ENCODE results near the gene CGRRF1.

CGRRF1 gene

GRCh38 chr14:54554401-54554800, 44.7 kb downstream of the CGRRF1 start:
- no peaks in the 10 kb centered on the region for H3K27me3 ChIP-seq (ENCODE audit: control insufficient read depth, insufficient read depth, low read length)
- H3K27ac ChIP-seq (ENCODE audit: low read length): no peak overlapping the region
- H3K36me3 ChIP-seq (ENCODE audit: control insufficient read depth, low read depth, low read length): no peaks in the 10 kb centered on the region
- H3K4me1 ChIP-seq (ENCODE audit: control insufficient read depth, low read depth, low read length): no peaks in the 10 kb centered on the region
- no peaks in the 10 kb centered on the region for H3K9me3 ChIP-seq (ENCODE audit: control insufficient read depth, low read depth, low read length)
- H3K4me3 ChIP-seq (ENCODE audit: low read length): no peak overlapping the region
- H3K9ac ChIP-seq (ENCODE audit: low read length): no peak overlapping the region

DNA sequence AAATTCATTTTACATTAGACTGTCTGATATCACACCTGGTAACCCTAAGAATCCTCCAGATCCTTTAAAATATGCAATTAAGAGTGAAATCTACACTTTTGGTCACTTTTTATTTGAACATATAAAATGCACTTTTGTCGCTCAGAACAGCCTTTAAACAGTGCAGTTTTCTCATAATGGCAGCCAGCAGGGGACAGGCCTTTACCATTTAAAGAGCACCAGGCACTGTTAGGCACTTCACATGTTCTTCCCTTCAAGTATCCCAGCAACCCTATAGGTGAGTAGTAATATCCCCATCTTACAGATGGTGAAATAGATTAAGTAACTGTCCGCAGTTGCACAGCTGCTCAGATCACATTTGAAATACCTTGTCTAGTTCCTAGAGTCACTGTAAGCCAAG, 45.9 kb downstream of the CGRRF1 start:
- Histone ChIP-seq H3K27ac (ENCODE audit: low read length) (no peak overlapping the region), H3K4me3 (ENCODE audit: low read length) (no peak overlapping the region), H3K9ac (ENCODE audit: low read length) (no peak overlapping the region), H3K4me1 (ENCODE audit: control insufficient read depth, low read depth, low read length) (no peaks in the 10 kb centered on the region), H3K9me3 (ENCODE audit: control insufficient read depth, low read depth, low read length) (no peaks in the 10 kb centered on the region), H3K27me3 (ENCODE audit: control insufficient read depth, insufficient read depth, low read length) (no peaks in the 10 kb centered on the region), H3K36me3 (ENCODE audit: control insufficient read depth, low read depth, low read length) (no peaks in the 10 kb centered on the region)

GRCh38 chr14:54556535-54556934, 46.8 kb downstream of the CGRRF1 start:
- Histone ChIP-seq H3K4me3 (ENCODE audit: low read length) (no peak overlapping the region), H3K36me3 (ENCODE audit: control insufficient read depth, low read depth, low read length) (no peaks in the 10 kb centered on the region), H3K4me1 (ENCODE audit: control insufficient read depth, low read depth, low read length) (no peaks in the 10 kb centered on the region), H3K27ac (ENCODE audit: low read length) (no peak overlapping the region), H3K9ac (ENCODE audit: low read length) (no peak overlapping the region), H3K9me3 (ENCODE audit: control insufficient read depth, low read depth, low read length) (no peaks in the 10 kb centered on the region), H3K27me3 (ENCODE audit: control insufficient read depth, insufficient read depth, low read length) (no peaks in the 10 kb centered on the region)

GRCh38 chr14:54562334-54562733, 52.6 kb downstream of the CGRRF1 start:
- Histone ChIP-seq H3K9ac (ENCODE audit: low read length) (no peak overlapping the region), H3K27ac (ENCODE audit: low read length) (no peak overlapping the region)

DNA sequence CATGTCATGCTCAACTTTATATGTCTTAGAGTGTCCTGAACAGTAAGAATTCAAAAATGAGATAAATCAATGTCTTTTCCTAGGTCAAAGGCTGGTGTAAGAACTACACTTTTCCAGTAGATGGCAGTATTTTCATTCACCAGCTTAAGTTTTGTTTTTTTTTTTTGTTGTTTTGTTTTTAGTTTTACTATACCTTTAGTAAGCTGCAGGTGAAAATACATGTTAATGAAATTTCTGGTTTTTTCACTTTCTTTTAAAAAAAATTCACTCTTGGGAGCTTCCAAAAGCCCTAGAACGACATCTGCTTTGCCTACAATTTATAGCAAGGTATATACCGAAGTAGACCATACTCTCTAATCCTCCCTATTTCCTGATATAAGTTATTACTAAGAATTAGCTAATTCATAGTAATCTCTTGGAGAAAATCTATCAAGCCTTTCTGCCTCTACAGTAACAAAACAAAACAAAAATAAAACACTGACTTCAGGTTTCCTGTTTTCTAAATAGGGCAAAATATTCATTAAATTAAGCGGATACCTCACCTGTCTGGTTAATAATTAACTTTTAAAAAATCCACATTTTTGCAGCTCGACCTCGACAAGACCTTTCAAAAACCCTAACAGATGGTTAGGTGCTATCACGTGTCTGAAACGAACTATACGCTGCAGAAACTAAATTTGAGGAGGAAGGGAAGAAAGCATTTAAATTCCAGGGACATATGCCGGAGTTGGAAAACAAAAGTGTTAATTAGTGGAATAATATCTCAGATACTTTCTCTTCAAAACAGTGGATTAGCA, 54.6 kb downstream of the CGRRF1 start:
- no peak overlapping the region for H3K9ac ChIP-seq (ENCODE audit: low read length)
- H3K36me3 ChIP-seq (ENCODE audit: control insufficient read depth, low read depth, low read length): no peaks in the 10 kb centered on the region
- H3K4me1 ChIP-seq (ENCODE audit: control insufficient read depth, low read depth, low read length): peaks cover 9% of the 10 kb centered on the region
- H3K27me3 ChIP-seq (ENCODE audit: control insufficient read depth, insufficient read depth, low read length): peaks cover 48% of the 10 kb centered on the region
- peak overlapping the region; percentile 72 for H3K4me3 ChIP-seq (ENCODE audit: low read length)
- no peaks in the 10 kb centered on the region for H3K9me3 ChIP-seq (ENCODE audit: control insufficient read depth, low read depth, low read length)
- no peak overlapping the region for H3K27ac ChIP-seq (ENCODE audit: low read length)

More at GRCh38 chr14:54562334-54562733, 52.6 kb downstream of the CGRRF1 start:
- Histone ChIP-seq H3K27me3 (ENCODE audit: control insufficient read depth, insufficient read depth, low read length) (peaks cover 31% of the 10 kb centered on the region), H3K36me3 (ENCODE audit: control insufficient read depth, low read depth, low read length) (no peaks in the 10 kb centered on the region), H3K9me3 (ENCODE audit: control insufficient read depth, low read depth, low read length) (no peaks in the 10 kb centered on the region), H3K4me3 (ENCODE audit: low read length) (no peak overlapping the region), H3K4me1 (ENCODE audit: control insufficient read depth, low read depth, low read length) (peaks cover 6% of the 10 kb centered on the region)

- peaks cover 13% of the 10 kb centered on the region for H3K4me1 ChIP-seq (ENCODE audit: control insufficient read depth, low read depth, low read length)
- no peaks in the 10 kb centered on the region for H3K36me3 ChIP-seq (ENCODE audit: control insufficient read depth, low read depth, low read length)
- no peaks in the 10 kb centered on the region for H3K9me3 ChIP-seq (ENCODE audit: control insufficient read depth, low read depth, low read length)
- peaks cover 56% of the 10 kb centered on the region for H3K27me3 ChIP-seq (ENCODE audit: control insufficient read depth, insufficient read depth, low read length)
- H3K27ac ChIP-seq (ENCODE audit: low read length): no peak overlapping the region
- H3K4me3 ChIP-seq (ENCODE audit: low read length): peak overlapping the region; percentile 72
- peak overlapping the region; percentile 45 for H3K9ac ChIP-seq (ENCODE audit: low read length)
These were observed 55.4 kb downstream of the CGRRF1 start for GRCh38 chr14:54564868-54565784.

DNA sequence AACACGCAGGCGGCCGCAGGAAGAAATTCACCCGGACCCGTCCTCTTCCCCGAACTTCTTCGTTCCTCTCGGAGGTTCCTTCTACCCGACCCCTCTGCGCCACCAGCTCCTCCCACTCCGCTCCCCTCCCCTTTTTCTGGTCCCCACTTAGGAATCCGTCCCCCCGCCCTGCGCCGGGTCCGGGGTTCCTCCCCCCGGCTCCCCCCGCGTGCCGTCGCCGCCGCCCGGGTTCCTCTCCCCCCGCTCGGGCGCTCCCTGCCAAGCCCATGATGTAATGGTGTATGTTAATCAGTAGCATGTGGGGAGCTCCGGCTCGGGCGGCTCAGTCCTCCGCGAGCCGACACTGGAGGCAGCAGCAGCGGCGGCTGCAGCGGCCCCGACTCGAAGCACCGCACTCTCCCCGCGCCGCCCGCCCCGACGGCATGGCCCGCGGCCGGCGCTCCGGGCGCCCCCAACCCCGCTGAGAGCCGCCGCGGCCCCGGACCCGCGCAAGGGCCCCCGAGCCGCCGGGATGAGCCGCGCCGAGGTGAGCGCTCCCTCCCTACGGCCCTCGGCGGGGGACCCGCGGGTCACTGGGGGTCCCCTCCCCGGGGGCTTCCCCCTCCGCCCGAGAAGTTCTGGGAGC, 56.2 kb downstream of the CGRRF1 start:
- H3K4me3 ChIP-seq (ENCODE audit: low read length): peak overlapping the region; percentile 72
- peaks cover 57% of the 10 kb centered on the region for H3K27me3 ChIP-seq (ENCODE audit: control insufficient read depth, insufficient read depth, low read length)
- no peak overlapping the region for H3K27ac ChIP-seq (ENCODE audit: low read length)
- peak overlapping the region; percentile 45 for H3K9ac ChIP-seq (ENCODE audit: low read length)
- peaks cover 13% of the 10 kb centered on the region for H3K4me1 ChIP-seq (ENCODE audit: control insufficient read depth, low read depth, low read length)
- H3K9me3 ChIP-seq (ENCODE audit: control insufficient read depth, low read depth, low read length): no peaks in the 10 kb centered on the region
- no peaks in the 10 kb centered on the region for H3K36me3 ChIP-seq (ENCODE audit: control insufficient read depth, low read depth, low read length)

GRCh38 chr14:54566410-54567223, 56.9 kb downstream of the CGRRF1 start, which contains the start of gene SAMD4A:
Gene SAMD4A (plus strand): TSS chr14:54567128. CDS start chr14:54567917, 789 bp downstream.
- no peaks in the 10 kb centered on the region for H3K9me3 ChIP-seq (ENCODE audit: control insufficient read depth, low read depth, low read length)
- H3K4me3 ChIP-seq (ENCODE audit: low read length): peak within 1 kb of the TSS; percentile 72
- H3K27ac ChIP-seq (ENCODE audit: low read length): no peak within 1 kb of the TSS
- peak within 1 kb of the TSS; percentile 42 for H3K9ac ChIP-seq (ENCODE audit: low read length)
- H3K4me1 ChIP-seq (ENCODE audit: control insufficient read depth, low read depth, low read length): peaks cover 13% of the 10 kb centered on the region
- H3K27me3 ChIP-seq (ENCODE audit: control insufficient read depth, insufficient read depth, low read length): peaks cover 57% of the 10 kb centered on the region
- no peaks in the 10 kb centered on the region for H3K36me3 ChIP-seq (ENCODE audit: control insufficient read depth, low read depth, low read length)

GRCh38 chr14:54567224-54567638, 57.5 kb downstream of the CGRRF1 start:
- no peaks in the 10 kb centered on the region for H3K36me3 ChIP-seq (ENCODE audit: control insufficient read depth, low read depth, low read length)
- peaks cover 57% of the 10 kb centered on the region for H3K27me3 ChIP-seq (ENCODE audit: control insufficient read depth, insufficient read depth, low read length)
- H3K9me3 ChIP-seq (ENCODE audit: control insufficient read depth, low read depth, low read length): no peaks in the 10 kb centered on the region
- no peak overlapping the region for H3K27ac ChIP-seq (ENCODE audit: low read length)
- peaks cover 13% of the 10 kb centered on the region for H3K4me1 ChIP-seq (ENCODE audit: control insufficient read depth, low read depth, low read length)
- H3K9ac ChIP-seq (ENCODE audit: low read length): peak overlapping the region; percentile 42
- peak overlapping the region; percentile 72 for H3K4me3 ChIP-seq (ENCODE audit: low read length)

- peak overlapping the region; percentile 72 for H3K4me3 ChIP-seq (ENCODE audit: low read length)
- H3K4me1 ChIP-seq (ENCODE audit: control insufficient read depth, low read depth, low read length): peaks cover 13% of the 10 kb centered on the region
- H3K27ac ChIP-seq (ENCODE audit: low read length): no peak overlapping the region
- H3K36me3 ChIP-seq (ENCODE audit: control insufficient read depth, low read depth, low read length): no peaks in the 10 kb centered on the region
- peaks cover 57% of the 10 kb centered on the region for H3K27me3 ChIP-seq (ENCODE audit: control insufficient read depth, insufficient read depth, low read length)
- peak overlapping the region; percentile 42 for H3K9ac ChIP-seq (ENCODE audit: low read length)
- H3K9me3 ChIP-seq (ENCODE audit: control insufficient read depth, low read depth, low read length): no peaks in the 10 kb centered on the region
These were observed 58.2 kb downstream of the CGRRF1 start for GRCh38 chr14:54567639-54568561.
